HL-60 (cell line): ENCODE measurements around the gene SSC5D.

Experiments used
- GABPA ChIP-seq: IDR thresholded peaks from 2 replicates; pipeline ENCODE4 v1.6.1; 2012; ENCODE audit warnings: low read depth
- TF ChIP-seq, protein P1 (sequence below): IDR thresholded peaks from 2 replicates; pipeline ENCODE4 v1.6.1; 2012; ENCODE audit warnings: low read depth; ENCODE audit not compliant: insufficient replicate concordance
- TF ChIP-seq, protein P2 (sequence below): IDR thresholded peaks from one replicate; pipeline ENCODE4 v1.5.1; 2011; ENCODE audit warnings: low read length, control low read depth, inconsistent platforms; ENCODE audit not compliant: insufficient read depth

DNA sequence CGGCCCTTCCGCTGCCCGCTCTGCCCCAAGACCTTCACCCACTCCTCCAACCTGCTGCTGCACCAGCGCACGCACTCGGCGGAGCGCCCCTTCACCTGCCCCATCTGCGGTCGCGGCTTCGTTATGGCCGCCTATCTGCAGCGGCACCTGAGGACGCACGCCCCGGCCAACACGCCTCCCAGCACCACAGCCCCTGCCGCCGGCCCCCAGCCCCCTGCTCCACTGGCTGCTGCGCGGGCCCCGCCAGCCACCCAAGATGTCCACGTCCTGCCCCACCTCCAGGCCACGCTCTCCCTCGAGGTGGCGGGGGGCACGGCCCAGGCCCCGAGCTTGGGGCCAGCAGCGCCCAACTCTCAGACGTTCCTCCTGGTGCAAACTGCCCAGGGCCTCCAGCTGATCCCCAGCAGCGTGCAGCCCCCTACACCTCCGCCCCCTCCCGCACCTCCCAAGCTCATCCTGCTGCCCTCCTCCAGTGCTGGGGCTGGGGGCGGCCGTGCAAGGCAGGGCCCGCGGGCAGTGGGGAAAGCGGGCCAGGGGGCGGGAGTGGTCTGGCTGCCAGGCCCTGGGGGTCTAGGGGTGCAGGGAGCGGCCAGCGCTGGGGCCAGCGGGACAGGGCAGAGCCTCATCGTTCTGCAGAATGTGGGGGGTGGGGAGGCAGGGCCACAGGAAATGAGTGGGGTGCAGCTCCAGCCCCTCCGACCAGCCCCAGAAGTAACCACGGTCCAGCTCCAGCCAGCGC is 5.1 kb upstream of the SSC5D start:
- TF ChIP-seq, protein P1, sequence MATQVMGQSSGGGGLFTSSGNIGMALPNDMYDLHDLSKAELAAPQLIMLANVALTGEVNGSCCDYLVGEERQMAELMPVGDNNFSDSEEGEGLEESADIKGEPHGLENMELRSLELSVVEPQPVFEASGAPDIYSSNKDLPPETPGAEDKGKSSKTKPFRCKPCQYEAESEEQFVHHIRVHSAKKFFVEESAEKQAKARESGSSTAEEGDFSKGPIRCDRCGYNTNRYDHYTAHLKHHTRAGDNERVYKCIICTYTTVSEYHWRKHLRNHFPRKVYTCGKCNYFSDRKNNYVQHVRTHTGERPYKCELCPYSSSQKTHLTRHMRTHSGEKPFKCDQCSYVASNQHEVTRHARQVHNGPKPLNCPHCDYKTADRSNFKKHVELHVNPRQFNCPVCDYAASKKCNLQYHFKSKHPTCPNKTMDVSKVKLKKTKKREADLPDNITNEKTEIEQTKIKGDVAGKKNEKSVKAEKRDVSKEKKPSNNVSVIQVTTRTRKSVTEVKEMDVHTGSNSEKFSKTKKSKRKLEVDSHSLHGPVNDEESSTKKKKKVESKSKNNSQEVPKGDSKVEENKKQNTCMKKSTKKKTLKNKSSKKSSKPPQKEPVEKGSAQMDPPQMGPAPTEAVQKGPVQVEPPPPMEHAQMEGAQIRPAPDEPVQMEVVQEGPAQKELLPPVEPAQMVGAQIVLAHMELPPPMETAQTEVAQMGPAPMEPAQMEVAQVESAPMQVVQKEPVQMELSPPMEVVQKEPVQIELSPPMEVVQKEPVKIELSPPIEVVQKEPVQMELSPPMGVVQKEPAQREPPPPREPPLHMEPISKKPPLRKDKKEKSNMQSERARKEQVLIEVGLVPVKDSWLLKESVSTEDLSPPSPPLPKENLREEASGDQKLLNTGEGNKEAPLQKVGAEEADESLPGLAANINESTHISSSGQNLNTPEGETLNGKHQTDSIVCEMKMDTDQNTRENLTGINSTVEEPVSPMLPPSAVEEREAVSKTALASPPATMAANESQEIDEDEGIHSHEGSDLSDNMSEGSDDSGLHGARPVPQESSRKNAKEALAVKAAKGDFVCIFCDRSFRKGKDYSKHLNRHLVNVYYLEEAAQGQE = no peak
- TF ChIP-seq, protein P2, sequence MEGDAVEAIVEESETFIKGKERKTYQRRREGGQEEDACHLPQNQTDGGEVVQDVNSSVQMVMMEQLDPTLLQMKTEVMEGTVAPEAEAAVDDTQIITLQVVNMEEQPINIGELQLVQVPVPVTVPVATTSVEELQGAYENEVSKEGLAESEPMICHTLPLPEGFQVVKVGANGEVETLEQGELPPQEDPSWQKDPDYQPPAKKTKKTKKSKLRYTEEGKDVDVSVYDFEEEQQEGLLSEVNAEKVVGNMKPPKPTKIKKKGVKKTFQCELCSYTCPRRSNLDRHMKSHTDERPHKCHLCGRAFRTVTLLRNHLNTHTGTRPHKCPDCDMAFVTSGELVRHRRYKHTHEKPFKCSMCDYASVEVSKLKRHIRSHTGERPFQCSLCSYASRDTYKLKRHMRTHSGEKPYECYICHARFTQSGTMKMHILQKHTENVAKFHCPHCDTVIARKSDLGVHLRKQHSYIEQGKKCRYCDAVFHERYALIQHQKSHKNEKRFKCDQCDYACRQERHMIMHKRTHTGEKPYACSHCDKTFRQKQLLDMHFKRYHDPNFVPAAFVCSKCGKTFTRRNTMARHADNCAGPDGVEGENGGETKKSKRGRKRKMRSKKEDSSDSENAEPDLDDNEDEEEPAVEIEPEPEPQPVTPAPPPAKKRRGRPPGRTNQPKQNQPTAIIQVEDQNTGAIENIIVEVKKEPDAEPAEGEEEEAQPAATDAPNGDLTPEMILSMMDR = no peak
- no peak for TF ChIP-seq GABPA
